GM12878 (cell line): Measurements from ENCODE around the gene TECTA. TPM values are rescaled to one million over a fixed set of nuclear protein-coding genes. Genes with fewer than 3 reads are reported as not detected.

Experiments used
- ATAC-seq: fragments of 200-7000 bp; cut with Tn5 transposase; 3 replicates; pipeline ENCODE4 v1.9.1; 2020; ENCODE audit warnings: mild to moderate bottlenecking, moderate library complexity
- BruUV-seq: library from RNA; stranded (reverse); fragments of 400-500 nt; replicated peaks from 2 replicates; lab custom pipeline; 2021; lab: Mats Ljungman, UMichigan
- CTCF ChIA-PET: fragments of 300-600 bp; sonication (Branson Sonifier 250); formaldehyde crosslinking; extraction: SDS; loops from one replicate; lab custom pipeline; 2021; ENCODE audit warnings: inconsistent platforms; lab: Yijun Ruan, JAX
- POLR2A ChIA-PET: fragments of 350-600 bp; formaldehyde crosslinking; extraction: SDS; loops from one replicate; lab custom pipeline; 2021; ENCODE audit warnings: inconsistent platforms; lab: Charles Lee
- RAD21 ChIA-PET: fragments of 300-600 bp; sonication (Branson Sonifier 250); formaldehyde crosslinking; loops from one replicate; lab custom pipeline; 2023; ENCODE audit warnings: antibody characterized with exemption; ENCODE audit not compliant: unreplicated experiment; lab: Charles Lee
- SMC1A ChIA-PET: fragments of 300-600 bp; sonication (Branson Sonifier 250); formaldehyde crosslinking; loops from one replicate; lab custom pipeline; 2023; ENCODE audit not compliant: unreplicated experiment, uncharacterized antibody; lab: Charles Lee
- DNase-seq: peaks from one replicate; pipeline ENCODE4 v3.0.0-alpha.2; 2011; ENCODE audit warnings: low read depth, low spot score
- FAIRE-seq: peaks from 3 replicates; lab custom pipeline; 2011; peaks lifted over from hg19 to GRCh38; lab: Jason Lieb, UNC
- H2AFZ ChIP-seq: 2 replicates; pipeline ENCODE4 v1.6.0; 2011; ENCODE audit warnings: low read depth, low read length, control low read depth; ENCODE audit not compliant: control insufficient read depth
- H3K27ac ChIP-seq: 2 replicates; pipeline ENCODE4 v1.5.1; 2011; ENCODE audit warnings: control low read depth; ENCODE audit not compliant: control insufficient read depth, insufficient read depth
- H3K27me3 ChIP-seq, 2 experiments: replicated peaks in 1 of 2; 2 replicates each; pipeline versions ENCODE4 v1.6.0 to v1.6.1; 2011; ENCODE audit warnings: low read length in 1 of 2; ENCODE audit not compliant: control insufficient read depth in 2 of 2, insufficient read depth in 2 of 2
- H3K36me3 ChIP-seq, 2 experiments: 2 replicates each; pipeline ENCODE4 v1.5.1; 2011; ENCODE audit warnings: low read length in 1 of 2; ENCODE audit not compliant: control insufficient read depth in 2 of 2, insufficient read depth in 2 of 2
- H3K4me1 ChIP-seq: 2 replicates; pipeline ENCODE4 v1.6.1; 2011; ENCODE audit warnings: mild to moderate bottlenecking, low read length, moderate library complexity, mixed read lengths; ENCODE audit not compliant: control insufficient read depth, insufficient read depth
- H3K4me2 ChIP-seq: 2 replicates; pipeline ENCODE4 v1.6.0; 2011; ENCODE audit warnings: control low read depth; ENCODE audit not compliant: control insufficient read depth, insufficient read depth
- H3K4me3 ChIP-seq: fragments of 200-600 bp; sonication (generic); 2 replicates; pipeline ENCODE4 v1.5.1; 2016
- H3K79me2 ChIP-seq: 2 replicates; pipeline ENCODE4 v1.6.0; 2011; ENCODE audit warnings: low read length; ENCODE audit not compliant: control insufficient read depth, insufficient read depth
- H3K9ac ChIP-seq: 2 replicates; pipeline ENCODE4 v1.8.0; 2011; ENCODE audit warnings: low read length, control low read depth, mixed read lengths; ENCODE audit not compliant: control insufficient read depth, insufficient read depth
- H3K9me3 ChIP-seq: replicated peaks from 3 replicates; pipeline ENCODE4 v1.5.1; 2011; ENCODE audit warnings: mild to moderate bottlenecking, low read length; ENCODE audit not compliant: control insufficient read depth, insufficient read depth
- H4K20me1 ChIP-seq: 2 replicates; pipeline ENCODE4 v1.6.0; 2011; ENCODE audit not compliant: control insufficient read depth, insufficient read depth
- BACH1 ChIP-seq: fragments of 450-650 bp; IDR thresholded peaks from 2 replicates; pipeline ENCODE4 v1.6.1; 2017; ENCODE audit warnings: mild to moderate bottlenecking, borderline replicate concordance
- BCL3 ChIP-seq: IDR thresholded peaks from 2 replicates; pipeline ENCODE4 v1.6.1; 2011; ENCODE audit warnings: borderline replicate concordance, low read depth, mild to moderate bottlenecking, moderate library complexity, low read length; ENCODE audit not compliant: insufficient read depth, poor library complexity, severe bottlenecking
- E4F1 ChIP-seq: fragments of 450-650 bp; IDR thresholded peaks from 2 replicates; pipeline ENCODE4 v1.6.1; 2018; ENCODE audit warnings: borderline replicate concordance, mild to moderate bottlenecking; ENCODE audit not compliant: partially characterized antibody
- ETV6 ChIP-seq, 2 experiments: fragments of 450-650 bp in 1 of 2; IDR thresholded peaks in 1 of 2; conservative IDR thresholded peaks in 1 of 2; 2 replicates each; pipeline ENCODE4 v1.6.1; 2014; ENCODE audit warnings: antibody characterized with exemption in 1 of 2, borderline replicate concordance in 1 of 2, low read depth in 1 of 2, mild to moderate bottlenecking in 1 of 2, moderate library complexity in 1 of 2
- FOXM1 ChIP-seq: IDR thresholded peaks from 2 replicates; pipeline ENCODE4 v1.6.1; 2012; ENCODE audit warnings: low read depth, mild to moderate bottlenecking, inconsistent platforms, low read length, moderate library complexity
- HSF1 ChIP-seq: fragments of 150-350 bp; IDR thresholded peaks from 2 replicates; pipeline ENCODE4 v1.6.1; 2014; ENCODE audit warnings: mild to moderate bottlenecking, low read depth, low read length
- IKZF1 ChIP-seq: fragments of 450-650 bp; conservative IDR thresholded peaks from 2 replicates; pipeline ENCODE4 v1.6.1; 2017; ENCODE audit warnings: antibody characterized with exemption, mild to moderate bottlenecking
- NR2F1 ChIP-seq: fragments of 450-650 bp; conservative IDR thresholded peaks from 2 replicates; pipeline ENCODE4 v1.6.1; 2017; ENCODE audit warnings: mild to moderate bottlenecking
- POLR2AphosphoS5 ChIP-seq: IDR thresholded peaks from 2 replicates; pipeline ENCODE4 v1.6.1; 2011; ENCODE audit warnings: mild to moderate bottlenecking, low read length, inconsistent platforms
- RUNX3 ChIP-seq: IDR thresholded peaks from 2 replicates; pipeline ENCODE4 v1.6.1; 2012; ENCODE audit warnings: low read length, inconsistent platforms
- TCF3 ChIP-seq: IDR thresholded peaks from 2 replicates; pipeline ENCODE4 v1.6.1; 2012; ENCODE audit warnings: low read depth, mild to moderate bottlenecking, low read length, borderline replicate concordance; ENCODE audit not compliant: insufficient read depth
- WGBS: methylation state at CpG from one replicate; pipeline ENCODE4 v1.1.6; 2016; ENCODE audit warnings: low lambda C conversion rate; ENCODE audit not compliant: insufficient replicate concordance, insufficient coverage; ENCODE audit errors: missing lambda C conversion rate; 5-methylcytosine and 5-hydroxymethylcytosine counted together
- in situ Hi-C: fragments of 300-500 bp; cut with MboI; formaldehyde crosslinking; loops from 9 replicates; pipeline ENCODE4 v1.14.3; 2018; ENCODE audit warnings: mixed read lengths
- intact Hi-C: fragments of 100-400 bp; cut with micrococcal nuclease; formaldehyde crosslinking; loops from one replicate; pipeline ENCODE4 v1.14.2; 2022; ENCODE audit not compliant: unreplicated experiment
- polyA plus RNA-seq, 11 experiments: library from polyadenylated mRNA; depleted of rRNA in 4 of 11; unstranded in 6 of 11; stranded (reverse) in 5 of 11; fragments of >200 nt; fragmentation: Nextera tagmentation in 4 of 11; fragmentation: Illumina TruSeq in 1 of 11; extraction: Ambion mirVana in 4 of 11; extraction: Trizol in 1 of 11; gene quantifications; 1 replicate in 1 of 11; 2 replicates in 10 of 11; pipeline versions ENCODE4 v1.2.1 to v1.2.3, GENCODE V29; 2011 to 2016; ENCODE audit warnings: inconsistent platforms in 2 of 11, missing spikeins in 2 of 11, low read depth in 1 of 11
- total RNA-seq, 4 experiments: library from RNA; depleted of rRNA in 3 of 4; stranded (reverse); fragments of >200 nt in 3 of 4; fragmentation: Illumina TruSeq in 1 of 4; extraction: Trizol in 1 of 4; gene quantifications; 2 replicates each; pipeline versions ENCODE4 v1.2.1 to v1.2.3, GENCODE V29; 2013 to 2021
- TF ChIP-seq, protein P1 (sequence below): fragments of 450-650 bp; IDR thresholded peaks from 2 replicates; pipeline ENCODE4 v1.6.1; 2017; ENCODE audit warnings: mild to moderate bottlenecking, low read depth, inconsistent platforms; ENCODE audit not compliant: poor library complexity, severe bottlenecking

Gene TECTA
- total and polyA plus RNA-seq, 10 of the 15 experiments (the other 5 are each of a cell fraction or from before 2014, with no cell fraction given) = under 0.01 to 0.14 (median 0.05) TPM; not detected in 1

- ChIA-PET CTCF (no interaction called here), POLR2A (no interaction called here)
- no peaks in the 10 kb centered on the region for H3K79me2 ChIP-seq
- TF ChIP-seq IKZF1 (no peak), BCL3 (no peak), HSF1 (no peak), ETV6 (conservative IDR thresholded peaks at IDR 0.05 in 1 of 2, IDR thresholded peaks at IDR 0.05 in 1 of 2; ENCODE audit: borderline replicate concordance in 1 of 2, low read depth in 1 of 2) (no peak), BACH1 (no peak), FOXM1 (no peak), RUNX3 (no peak), E4F1 (no peak), POLR2AphosphoS5 (no peak), NR2F1 (no peak), TCF3 (no peak)
- TF ChIP-seq, protein P1, sequence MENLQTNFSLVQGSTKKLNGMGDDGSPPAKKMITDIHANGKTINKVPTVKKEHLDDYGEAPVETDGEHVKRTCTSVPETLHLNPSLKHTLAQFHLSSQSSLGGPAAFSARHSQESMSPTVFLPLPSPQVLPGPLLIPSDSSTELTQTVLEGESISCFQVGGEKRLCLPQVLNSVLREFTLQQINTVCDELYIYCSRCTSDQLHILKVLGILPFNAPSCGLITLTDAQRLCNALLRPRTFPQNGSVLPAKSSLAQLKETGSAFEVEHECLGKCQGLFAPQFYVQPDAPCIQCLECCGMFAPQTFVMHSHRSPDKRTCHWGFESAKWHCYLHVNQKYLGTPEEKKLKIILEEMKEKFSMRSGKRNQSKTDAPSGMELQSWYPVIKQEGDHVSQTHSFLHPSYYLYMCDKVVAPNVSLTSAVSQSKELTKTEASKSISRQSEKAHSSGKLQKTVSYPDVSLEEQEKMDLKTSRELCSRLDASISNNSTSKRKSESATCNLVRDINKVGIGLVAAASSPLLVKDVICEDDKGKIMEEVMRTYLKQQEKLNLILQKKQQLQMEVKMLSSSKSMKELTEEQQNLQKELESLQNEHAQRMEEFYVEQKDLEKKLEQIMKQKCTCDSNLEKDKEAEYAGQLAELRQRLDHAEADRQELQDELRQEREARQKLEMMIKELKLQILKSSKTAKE = no peak
These were observed 9.4 kb upstream of the TECTA start for GRCh38 chr11:121091492-121092152.

More at GRCh38 chr11:121091492-121092152, 9.4 kb upstream of the TECTA start:
- no TSS peak for BruUV-seq
- in situ Hi-C loops (no loop called here), intact Hi-C loops (no loop called here)
- Histone ChIP-seq H3K4me1 (no peaks in the 10 kb centered on the region), H3K9me3 (no peaks in the 10 kb centered on the region), H3K9ac (no peak overlapping the region), H3K36me3 (0 out of 4 replicates have a peak, but pooled peaks cover 0 to 3% of the 10 kb centered on the region in 2 experiments), H3K27ac (no peak overlapping the region), H2AFZ (no peak overlapping the region), H4K20me1 (no peaks in the 10 kb centered on the region), H3K27me3 (no peaks in the 10 kb centered on the region), H3K4me2 (no peak overlapping the region), H3K4me3 (no peak overlapping the region)
- ChIA-PET RAD21 (no interaction called here), SMC1A (no interaction called here)
- no peak for ATAC-seq
- FAIRE-seq = no peak
- 44% methylated on average over 3 of the region's 3 CpGs for WGBS
- no peak for DNase-seq
